B cell (primary cell): ENCODE measurements around the gene SACM1L. TPM values are rescaled to one million over a fixed set of nuclear protein-coding genes. Genes with fewer than 3 reads are reported as not detected.

Source experiments
- ATAC-seq: fragments of 200-7000 bp; cut with Tn5 transposase; one replicate; pipeline ENCODE4 v1.10.0; 2021; ENCODE audit warnings: low read depth, mild to moderate bottlenecking, moderate number of reproducible peaks, moderate library complexity
- CTCF ChIA-PET: fragments of 350-600 bp; sonication (Branson Sonifier 250); formaldehyde crosslinking; loops from one replicate; lab custom pipeline; 2021; ENCODE audit warnings: antibody characterized with exemption, inconsistent platforms; lab: Charles Lee
- POLR2A ChIA-PET: fragments of 350-600 bp; sonication (Branson Sonifier 250); formaldehyde crosslinking; loops from one replicate; lab custom pipeline; 2021; ENCODE audit warnings: antibody characterized with exemption; lab: Charles Lee
- DNase-seq: peaks from one replicate; pipeline ENCODE4 v3.0.0; 2013
- H2AFZ ChIP-seq: 2 replicates; pipeline ENCODE4 v1.6.1; 2012; ENCODE audit warnings: mild to moderate bottlenecking, low read depth, low read length; ENCODE audit not compliant: insufficient read depth, poor library complexity, severe bottlenecking
- H3K27ac ChIP-seq, 2 donors: 1 replicate in 1 of 2; 2 replicates in 1 of 2; pipeline ENCODE4 v1.5.1; 2012 to 2013; ENCODE audit warnings: low read length in 2 of 2, mild to moderate bottlenecking in 2 of 2, moderate library complexity in 1 of 2
- H3K27me3 ChIP-seq, 4 experiments: fragments of 200-600 bp in 1 of 4; sonication (generic) in 1 of 4; replicated peaks in 1 of 4; 1 replicate in 2 of 4; 2 replicates in 2 of 4; pipeline versions ENCODE4 v1.6.1 to v1.7.0; 2013 to 2016; ENCODE audit warnings: low read length in 3 of 4, mild to moderate bottlenecking in 2 of 4, mixed read lengths in 1 of 4, moderate library complexity in 1 of 4; ENCODE audit not compliant: insufficient read depth in 4 of 4, control insufficient read depth in 3 of 4; ENCODE audit errors: control extremely low read depth in 1 of 4
- H3K36me3 ChIP-seq, 2 experiments: replicated peaks in 1 of 2; 1 replicate in 1 of 2; 2 replicates in 1 of 2; pipeline versions ENCODE4 v1.6.1 to v1.7.1; 2013; ENCODE audit warnings: low read length in 1 of 2; ENCODE audit not compliant: insufficient read depth in 2 of 2, control insufficient read depth in 1 of 2; ENCODE audit errors: control extremely low read depth in 1 of 2, extremely low read depth in 1 of 2
- H3K4me1 ChIP-seq, 2 donors: fragments of 200-600 bp in 1 of 2; sonication (generic) in 1 of 2; 1 replicate in 1 of 2; 2 replicates in 1 of 2; pipeline versions ENCODE4 v1.5.1 to v1.6.1; 2013 to 2017; ENCODE audit warnings: low read length in 2 of 2; ENCODE audit not compliant: control insufficient read depth in 2 of 2, insufficient read depth in 2 of 2
- H3K4me2 ChIP-seq: replicated peaks from 2 replicates; pipeline ENCODE3; 2012; ENCODE audit warnings: mild to moderate bottlenecking, low read depth, low read length; ENCODE audit not compliant: poor library complexity, severe bottlenecking
- H3K4me3 ChIP-seq, 5 experiments: fragments of 200-600 bp in 1 of 5; sonication (generic) in 1 of 5; 1 replicate in 3 of 5; 2 replicates in 2 of 5; pipeline versions ENCODE4 v1.5.1 to v1.7.0; 2011 to 2016; ENCODE audit warnings: low read length in 4 of 5, mild to moderate bottlenecking in 4 of 5, low read depth in 2 of 5, control low read depth in 1 of 5, moderate library complexity in 1 of 5; ENCODE audit not compliant: insufficient read depth in 1 of 5; ENCODE audit errors: control extremely low read depth in 1 of 5, extremely low read depth in 1 of 5
- H3K79me2 ChIP-seq: fragments of 200-600 bp; sonication (generic); one replicate; pipeline ENCODE4 v1.6.0; 2016; ENCODE audit warnings: low read length; ENCODE audit not compliant: control insufficient read depth, insufficient read depth
- H3K9ac ChIP-seq: fragments of 200-600 bp; sonication (generic); 2 replicates; pipeline ENCODE4 v1.6.1; 2017; ENCODE audit warnings: mild to moderate bottlenecking, low read length, moderate library complexity
- H3K9me3 ChIP-seq, 3 donors: one replicate each; pipeline versions ENCODE4 v1.6.1 to v1.7.1; 2013; ENCODE audit warnings: low read length in 2 of 3; ENCODE audit not compliant: control insufficient read depth in 2 of 3, insufficient read depth in 1 of 3; ENCODE audit errors: control extremely low read depth in 1 of 3
- H4K20me1 ChIP-seq: 2 replicates; pipeline ENCODE4 v1.6.0; 2012; ENCODE audit warnings: mild to moderate bottlenecking, low read length; ENCODE audit not compliant: insufficient read depth, control insufficient read depth, poor library complexity, severe bottlenecking
- H3K27ac Mint-ChIP-seq: one replicate; pipeline ENCODE4 v1.8.0; 2021; ENCODE audit warnings: mixed read lengths
- H3K27me3 Mint-ChIP-seq: one replicate; pipeline ENCODE4 v1.8.0; 2021; ENCODE audit warnings: mixed read lengths
- H3K4me1 Mint-ChIP-seq: one replicate; pipeline ENCODE4 v1.8.0; 2021; ENCODE audit warnings: mixed read lengths
- H3K4me3 Mint-ChIP-seq: one replicate; pipeline ENCODE4 v1.8.0; 2021; ENCODE audit warnings: mixed read lengths
- H3K9me3 Mint-ChIP-seq: one replicate; pipeline ENCODE4 v1.8.0; 2022; ENCODE audit warnings: mixed read lengths; ENCODE audit not compliant: insufficient read depth
- CTCF ChIP-seq: fragments of 200-600 bp; IDR thresholded peaks from one replicate; pipeline ENCODE4 v1.8.0; 2022; ENCODE audit warnings: antibody characterized with exemption, mild to moderate bottlenecking
- EZH2 ChIP-seq: IDR thresholded peaks from 2 replicates; pipeline ENCODE4 v1.6.1; 2012; ENCODE audit warnings: borderline replicate concordance, low read depth, mild to moderate bottlenecking, moderate library complexity, low read length; ENCODE audit not compliant: insufficient read depth, poor library complexity, severe bottlenecking
- WGBS: methylation state at CpG from one replicate; pipeline ENCODE4 v1.1.5; 2013; ENCODE audit warnings: missing lambda C conversion rate; ENCODE audit not compliant: insufficient coverage; 5-methylcytosine and 5-hydroxymethylcytosine counted together
- intact Hi-C: fragments of 100-400 bp; cut with micrococcal nuclease; formaldehyde crosslinking; loops from one replicate; pipeline ENCODE4 v1.10.0; 2022
- polyA plus RNA-seq: library from polyadenylated mRNA; depleted of rRNA; stranded (reverse); fragments of >200 nt; gene quantifications from 2 replicates; pipeline ENCODE4 v1.2.3, GENCODE V29; 2012
- total RNA-seq, 2 donors: library from RNA; stranded (reverse); fragments of 120-200 nt in 1 of 2; gene quantifications; 1 replicate in 1 of 2; 2 replicates in 1 of 2; pipeline versions ENCODE4 v1.2.3 to v1.2.4, GENCODE V29; 2013 to 2022

Gene SACM1L
- total and polyA plus RNA-seq, 2 donors (not counting 1 experiment from before 2014, with no cell fraction given), result 20.7 to 85.7 TPM

- CTCF ChIA-PET, result interaction anchor here (0.6 to 5.9 kb wide), 13 partner anchors 10 to 620 kb away, joined by 3 to 84 read pairs (median 5); partner anchors contain the start of gene LZTFL1
- Histone ChIP-seq H4K20me1 (no peaks in the 10 kb centered on the region), H3K9ac (no peak overlapping the region), H3K79me2 (no peaks in the 10 kb centered on the region), H3K9me3 (peaks cover 0 to 2% (median 0%) of the 10 kb centered on the region in 3 donors), H3K36me3 (no peaks in the 10 kb centered on the region), H3K27ac (no peak overlapping the region), H3K4me2 (peak overlapping the region; percentile 35), H3K4me3 (no peak overlapping the region), H2AFZ (peak overlapping the region; percentile 33), H3K4me1 (peaks cover 0 to 5% of the 10 kb centered on the region in 2 donors), H3K27me3 (peaks cover 0 to 2% (median 0%) of the 10 kb centered on the region in 4 experiments)
- Mint-ChIP-seq H3K4me3 (no peak overlapping the region), H3K27ac (no peak overlapping the region), H3K9me3 (no peaks in the 10 kb centered on the region), H3K27me3 (peaks cover 13% of the 10 kb centered on the region), H3K4me1 (peaks cover 2% of the 10 kb centered on the region)
- POLR2A ChIA-PET, result interaction anchor here (0.6 to 0.9 kb wide), 2 partner anchors 168 to 183 kb away, joined by 3 read pairs; no protein-coding TSS in a partner anchor
- intact Hi-C loops, result loop anchor here (1.0 kb wide), 1 partner anchor 145 kb away; no protein-coding TSS in a partner anchor
- TF ChIP-seq CTCF (peak; percentile 66), EZH2 (no peak)
- peak; percentile 63 for DNase-seq
- 42% methylated on average over 10 of the region's 14 CpGs for WGBS
- ATAC-seq, result peak; percentile 58
Observed at GRCh38 chr3:45760878-45761711, 71.9 kb downstream of the SACM1L start.

- H3K4me3 Mint-ChIP-seq, result no peak overlapping the region
- Histone ChIP-seq H3K4me1 (peaks cover 0 to 5% of the 10 kb centered on the region in 2 donors), H3K27me3 (peaks cover 0 to 2% (median 0%) of the 10 kb centered on the region in 4 experiments), H3K79me2 (no peaks in the 10 kb centered on the region), H3K4me3 (no peak overlapping the region), H3K4me2 (no peak overlapping the region), H3K36me3 (no peaks in the 10 kb centered on the region), H2AFZ (peak overlapping the region; percentile 33), H3K9ac (no peak overlapping the region), H4K20me1 (no peaks in the 10 kb centered on the region), H3K27ac (no peak overlapping the region), H3K9me3 (peaks cover 0 to 2% (median under 1%) of the 10 kb centered on the region in 3 donors)
- intact Hi-C loops, result loop anchor here (1.0 kb wide), 1 partner anchor 144 kb away; no protein-coding TSS in a partner anchor
- ChIA-PET POLR2A (interaction anchor here (0.9 kb wide), 1 partner anchor 307 kb away, joined by 3 read pairs; no protein-coding TSS in a partner anchor), CTCF (interaction anchor here (1.0 to 5.9 kb wide), 11 partner anchors 11 to 619 kb away, joined by 3 to 84 read pairs (median 5); partner anchors contain the start of gene LZTFL1)
- 90% methylated on average over 10 of the region's 10 CpGs for WGBS
- ATAC-seq (no peak), DNase-seq (no peak)
- TF ChIP-seq CTCF (no peak), EZH2 (no peak)
- H3K4me1 Mint-ChIP-seq, result peaks cover 2% of the 10 kb centered on the region
- peaks cover 13% of the 10 kb centered on the region for H3K27me3 Mint-ChIP-seq
- no peak overlapping the region for H3K27ac Mint-ChIP-seq
- H3K9me3 Mint-ChIP-seq, result no peaks in the 10 kb centered on the region
Observed at GRCh38 chr3:45761831-45762230, 72.6 kb downstream of the SACM1L start.
